HG03095 (cell line): Measurements from ENCODE around the gene PLEKHM3.

ENCODE experiments used
- ATAC-seq: cut with Tn5 transposase; IDR thresholded peaks from one replicate; pipeline ENCODE4 v1.9.1; 2021; ENCODE audit warnings: moderate library complexity; ENCODE audit not compliant: unreplicated experiment

Gene PLEKHM3

GRCh38 chr2:207926989-207927300 is 98.4 kb downstream of the PLEKHM3 start:
- ATAC-seq: no peak

- no peak for ATAC-seq
Observed at GRCh38 chr2:207926133-207926988, 99.0 kb downstream of the PLEKHM3 start.

GRCh38 chr2:207925601-207926000 is 99.7 kb downstream of the PLEKHM3 start:
- ATAC-seq: no peak

- no peak for ATAC-seq
Observed at GRCh38 chr2:207921606-207922005, 103.7 kb downstream of the PLEKHM3 start.

- ATAC-seq: no peak
Observed at GRCh38 chr2:207920721-207921120, 104.6 kb downstream of the PLEKHM3 start.

- no peak for ATAC-seq
Observed at GRCh38 chr2:207920321-207920720, 105.0 kb downstream of the PLEKHM3 start.

- ATAC-seq: no peak
Observed at GRCh38 chr2:207919164-207919919, 106.0 kb downstream of the PLEKHM3 start.

GRCh38 chr2:207914716-207915115 is 110.6 kb downstream of the PLEKHM3 start:
- no peak for ATAC-seq

GRCh38 chr2:207913772-207914358 is 111.5 kb downstream of the PLEKHM3 start:
- ATAC-seq: no peak

GRCh38 chr2:207911856-207912255 is 113.5 kb downstream of the PLEKHM3 start:
- ATAC-seq: no peak

- no peak for ATAC-seq
Observed at GRCh38 chr2:207911215-207911614, 114.1 kb downstream of the PLEKHM3 start.

GRCh38 chr2:207906495-207906894 is 118.8 kb downstream of the PLEKHM3 start:
- ATAC-seq: peak; percentile 49

GRCh38 chr2:207905546-207905945 is 119.8 kb downstream of the PLEKHM3 start:
- no peak for ATAC-seq

GRCh38 chr2:207903236-207903635 is 122.1 kb downstream of the PLEKHM3 start:
- ATAC-seq: no peak

- ATAC-seq: no peak
Observed at GRCh38 chr2:207902821-207903220, 122.5 kb downstream of the PLEKHM3 start.

- ATAC-seq: no peak
Observed at GRCh38 chr2:207901829-207902228, 123.5 kb downstream of the PLEKHM3 start.

- no peak for ATAC-seq
Observed at GRCh38 chr2:207901401-207901800, 123.9 kb downstream of the PLEKHM3 start.

- no peak for ATAC-seq
Observed at GRCh38 chr2:207898354-207898695, 127.0 kb downstream of the PLEKHM3 start.

GRCh38 chr2:207897541-207898353 is 127.6 kb downstream of the PLEKHM3 start:
- no peak for ATAC-seq

- no peak for ATAC-seq
Observed at GRCh38 chr2:207896525-207897285, 128.6 kb downstream of the PLEKHM3 start.
